Hematopoietic multipotent progenitor cell treated with erythropoietin and hydrocortisone succinate and interleukin-3 and kit ligand, for 8 days (in vitro differentiated cells): ENCODE measurements around the gene XRCC4.

Experiments used
- DNase-seq: peaks from one replicate; pipeline ENCODE4 v3.0.0-alpha.2; 2015

XRCC4 gene

GRCh38 chr5:83393504-83393866 lies 316.1 kb downstream of the XRCC4 start:
- no peak for DNase-seq

GRCh38 chr5:83394190-83394589 lies 316.8 kb downstream of the XRCC4 start:
- no peak for DNase-seq

GRCh38 chr5:83396662-83397061 lies 319.3 kb downstream of the XRCC4 start:
- peak; percentile 89 for DNase-seq

DNA sequence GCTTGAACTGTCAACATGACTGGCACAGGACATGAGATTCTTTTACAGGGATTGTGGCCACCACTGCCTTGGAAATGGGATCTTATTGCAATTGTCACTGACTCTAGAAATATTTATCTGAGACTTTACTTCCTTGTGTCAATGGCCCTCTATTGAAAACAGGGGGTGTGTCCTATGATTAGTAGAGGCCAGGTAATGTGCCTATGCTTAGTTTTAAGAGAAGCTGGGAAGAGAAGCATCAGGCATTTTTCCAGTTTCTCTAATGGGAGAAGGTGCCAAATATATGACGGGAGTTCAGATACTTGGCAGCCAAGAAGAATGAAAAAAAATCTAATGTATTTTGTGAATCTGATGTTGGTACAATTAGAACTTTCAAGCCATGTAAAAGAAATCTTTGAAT lies 320.3 kb downstream of the XRCC4 start:
- DNase-seq: no peak

- no peak for DNase-seq
These were observed 322.9 kb downstream of the XRCC4 start for GRCh38 chr5:83400241-83400640.

DNA sequence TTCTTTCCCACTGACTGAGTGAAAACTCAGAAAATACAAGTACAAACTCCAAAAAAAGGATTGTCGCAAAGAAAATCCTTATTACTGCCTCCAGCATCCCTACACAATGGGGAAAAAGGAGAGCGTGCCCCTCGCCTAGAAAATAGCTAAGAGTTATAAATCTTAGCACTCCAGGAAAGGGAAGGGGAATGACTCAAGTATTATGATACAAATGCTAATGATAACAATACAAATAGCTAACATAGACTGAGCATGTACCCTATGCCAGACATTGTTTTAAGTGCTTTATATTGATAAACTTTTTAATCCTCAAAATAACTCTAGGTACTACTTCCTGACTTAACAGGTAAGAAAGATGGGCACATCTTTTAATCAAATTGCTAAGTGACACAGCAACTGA lies 323.4 kb downstream of the XRCC4 start:
- no peak for DNase-seq

- no peak for DNase-seq
These were observed 323.9 kb downstream of the XRCC4 start for GRCh38 chr5:83401122-83401731.

- DNase-seq: no peak
These were observed 324.4 kb downstream of the XRCC4 start for GRCh38 chr5:83401775-83402174.
